ENCODE data around the gene ZNF487. TPM values are rescaled to one million over a fixed set of nuclear protein-coding genes. Genes with fewer than 3 reads are reported as not detected.

The ZNF487 gene
- total and polyA plus RNA-seq, 2 of the 13 experiments (the other 11 are each of a cell fraction or from before 2014, with no cell fraction given) = 7.4 to 8.8 TPM

DNA sequence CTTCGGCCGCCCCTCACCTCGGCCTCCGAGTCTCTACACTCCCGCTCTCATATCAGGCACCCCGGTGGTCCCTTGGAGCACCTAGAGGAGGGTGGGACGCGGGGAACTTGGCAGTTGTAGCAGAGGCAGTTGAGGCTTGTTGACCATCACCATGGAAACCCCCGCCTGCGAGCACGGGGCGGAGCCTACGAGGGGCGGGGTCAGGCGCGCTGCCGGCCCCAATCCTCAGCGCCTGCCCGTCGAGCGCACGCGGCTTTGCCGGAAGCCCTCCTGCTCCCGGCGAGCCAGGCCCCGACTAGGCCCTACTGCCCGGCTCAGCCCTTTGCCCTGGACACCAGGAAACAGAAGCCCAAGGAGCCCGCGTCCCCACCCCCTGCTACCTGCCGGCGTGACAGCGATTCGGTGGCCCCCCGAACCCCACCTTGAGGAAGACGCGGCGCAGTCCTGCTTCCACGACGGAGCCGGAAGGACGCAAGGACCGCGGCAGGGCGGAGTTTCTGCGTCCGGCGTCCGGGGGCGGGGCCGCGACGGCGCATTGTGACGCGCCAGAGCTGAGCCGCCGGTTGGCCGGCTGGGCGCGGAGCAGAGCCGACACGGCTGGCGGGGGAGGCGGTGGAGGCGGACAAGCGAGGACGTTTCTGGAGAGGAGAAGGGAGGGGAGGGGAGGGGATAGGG, 28.1 kb upstream of the ZNF487 start, which contains the start of gene HNRNPF (continued):
- TF ChIP-seq SRSF1 (optimal IDR thresholded peaks at IDR 0.05; ENCODE audit: low read depth, low read length) (peak; percentile 33), RBM39 (IDR thresholded peaks at IDR 0.05; ENCODE audit: low read depth, low read length, poor library complexity, severe bottlenecking) (peak; percentile 49), DMAP1 (CRISPR knock-in tag; IDR thresholded peaks at IDR 0.05) (peak; percentile 98), KLF11 (CRISPR knock-in tag; IDR thresholded peaks at IDR 0.05) (0 out of 2 replicates have a peak, but pooled peaks have one; percentile 20), ZNF33A (CRISPR knock-in tag; IDR thresholded peaks at IDR 0.05; ENCODE audit: borderline replicate concordance) (0 out of 2 replicates have a peak, but pooled peaks have one; percentile 59), SRSF4 (IDR thresholded peaks at IDR 0.05; ENCODE audit: low read depth, low read length, poor library complexity, severe bottlenecking) (peak; percentile 44), NPAS2 (CRISPR knock-in tag; IDR thresholded peaks at IDR 0.05; ENCODE audit: borderline replicate concordance) (no peak), ELF4 (CRISPR knock-in tag; IDR thresholded peaks at IDR 0.05; ENCODE audit: borderline replicate concordance) (peak; percentile 72; the same call in 1 of the 2 replicates), ASH2L (IDR thresholded peaks at IDR 0.05; ENCODE audit: insufficient read length, low read depth, low read length) (peak; percentile 83), HES4 (CRISPR knock-in tag; IDR thresholded peaks at IDR 0.05; ENCODE audit: borderline replicate concordance) (no peak), IRF2 (CRISPR knock-in tag; IDR thresholded peaks at IDR 0.05) (peak; percentile 27; the same call in 1 of the 2 replicates), DNMT3B (CRISPR knock-in tag; conservative IDR thresholded peaks at IDR 0.05) (0 out of 2 replicates have a peak, but pooled peaks have one; percentile 67), CREM (IDR thresholded peaks at IDR 0.05) (0 out of 2 replicates have a peak, but pooled peaks have one; percentile 26), CREM (CRISPR knock-in tag; IDR thresholded peaks at IDR 0.05) (no peak)
- TF ChIP-seq, protein P1, sequence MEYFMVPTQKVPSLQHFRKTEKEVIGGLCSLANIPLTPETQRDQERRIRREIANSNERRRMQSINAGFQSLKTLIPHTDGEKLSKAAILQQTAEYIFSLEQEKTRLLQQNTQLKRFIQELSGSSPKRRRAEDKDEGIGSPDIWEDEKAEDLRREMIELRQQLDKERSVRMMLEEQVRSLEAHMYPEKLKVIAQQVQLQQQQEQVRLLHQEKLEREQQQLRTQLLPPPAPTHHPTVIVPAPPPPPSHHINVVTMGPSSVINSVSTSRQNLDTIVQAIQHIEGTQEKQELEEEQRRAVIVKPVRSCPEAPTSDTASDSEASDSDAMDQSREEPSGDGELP (IDR thresholded peaks at IDR 0.05; ENCODE audit: borderline replicate concordance, low read depth) = no peak; the same call in 1 of the 2 replicates
- TF ChIP-seq, protein P2, sequence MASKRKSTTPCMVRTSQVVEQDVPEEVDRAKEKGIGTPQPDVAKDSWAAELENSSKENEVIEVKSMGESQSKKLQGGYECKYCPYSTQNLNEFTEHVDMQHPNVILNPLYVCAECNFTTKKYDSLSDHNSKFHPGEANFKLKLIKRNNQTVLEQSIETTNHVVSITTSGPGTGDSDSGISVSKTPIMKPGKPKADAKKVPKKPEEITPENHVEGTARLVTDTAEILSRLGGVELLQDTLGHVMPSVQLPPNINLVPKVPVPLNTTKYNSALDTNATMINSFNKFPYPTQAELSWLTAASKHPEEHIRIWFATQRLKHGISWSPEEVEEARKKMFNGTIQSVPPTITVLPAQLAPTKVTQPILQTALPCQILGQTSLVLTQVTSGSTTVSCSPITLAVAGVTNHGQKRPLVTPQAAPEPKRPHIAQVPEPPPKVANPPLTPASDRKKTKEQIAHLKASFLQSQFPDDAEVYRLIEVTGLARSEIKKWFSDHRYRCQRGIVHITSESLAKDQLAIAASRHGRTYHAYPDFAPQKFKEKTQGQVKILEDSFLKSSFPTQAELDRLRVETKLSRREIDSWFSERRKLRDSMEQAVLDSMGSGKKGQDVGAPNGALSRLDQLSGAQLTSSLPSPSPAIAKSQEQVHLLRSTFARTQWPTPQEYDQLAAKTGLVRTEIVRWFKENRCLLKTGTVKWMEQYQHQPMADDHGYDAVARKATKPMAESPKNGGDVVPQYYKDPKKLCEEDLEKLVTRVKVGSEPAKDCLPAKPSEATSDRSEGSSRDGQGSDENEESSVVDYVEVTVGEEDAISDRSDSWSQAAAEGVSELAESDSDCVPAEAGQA (IDR thresholded peaks at IDR 0.05; ENCODE audit: low read depth) = peak; percentile 72; the same call in 1 of the 2 replicates
- TF ChIP-seq, protein P2 (CRISPR knock-in tag; IDR thresholded peaks at IDR 0.05; ENCODE audit: borderline replicate concordance) = peak; percentile 95; the same call in 1 of the 2 replicates
- TF ChIP-seq, protein P3, sequence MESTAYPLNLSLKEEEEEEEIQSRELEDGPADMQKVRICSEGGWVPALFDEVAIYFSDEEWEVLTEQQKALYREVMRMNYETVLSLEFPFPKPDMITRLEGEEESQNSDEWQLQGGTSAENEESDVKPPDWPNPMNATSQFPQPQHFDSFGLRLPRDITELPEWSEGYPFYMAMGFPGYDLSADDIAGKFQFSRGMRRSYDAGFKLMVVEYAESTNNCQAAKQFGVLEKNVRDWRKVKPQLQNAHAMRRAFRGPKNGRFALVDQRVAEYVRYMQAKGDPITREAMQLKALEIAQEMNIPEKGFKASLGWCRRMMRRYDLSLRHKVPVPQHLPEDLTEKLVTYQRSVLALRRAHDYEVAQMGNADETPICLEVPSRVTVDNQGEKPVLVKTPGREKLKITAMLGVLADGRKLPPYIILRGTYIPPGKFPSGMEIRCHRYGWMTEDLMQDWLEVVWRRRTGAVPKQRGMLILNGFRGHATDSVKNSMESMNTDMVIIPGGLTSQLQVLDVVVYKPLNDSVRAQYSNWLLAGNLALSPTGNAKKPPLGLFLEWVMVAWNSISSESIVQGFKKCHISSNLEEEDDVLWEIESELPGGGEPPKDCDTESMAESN (CRISPR knock-in tag; conservative IDR thresholded peaks at IDR 0.05) = peak; percentile 97
- TF ChIP-seq, protein P4, sequence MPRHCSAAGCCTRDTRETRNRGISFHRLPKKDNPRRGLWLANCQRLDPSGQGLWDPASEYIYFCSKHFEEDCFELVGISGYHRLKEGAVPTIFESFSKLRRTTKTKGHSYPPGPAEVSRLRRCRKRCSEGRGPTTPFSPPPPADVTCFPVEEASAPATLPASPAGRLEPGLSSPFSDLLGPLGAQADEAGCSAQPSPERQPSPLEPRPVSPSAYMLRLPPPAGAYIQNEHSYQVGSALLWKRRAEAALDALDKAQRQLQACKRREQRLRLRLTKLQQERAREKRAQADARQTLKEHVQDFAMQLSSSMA (CRISPR knock-in tag; IDR thresholded peaks at IDR 0.05) = 0 out of 2 replicates have a peak, but pooled peaks have one; percentile 50

Measured in HepG2 (cell line).